ENCODE measurements around the gene AFG3L2.

DNA sequence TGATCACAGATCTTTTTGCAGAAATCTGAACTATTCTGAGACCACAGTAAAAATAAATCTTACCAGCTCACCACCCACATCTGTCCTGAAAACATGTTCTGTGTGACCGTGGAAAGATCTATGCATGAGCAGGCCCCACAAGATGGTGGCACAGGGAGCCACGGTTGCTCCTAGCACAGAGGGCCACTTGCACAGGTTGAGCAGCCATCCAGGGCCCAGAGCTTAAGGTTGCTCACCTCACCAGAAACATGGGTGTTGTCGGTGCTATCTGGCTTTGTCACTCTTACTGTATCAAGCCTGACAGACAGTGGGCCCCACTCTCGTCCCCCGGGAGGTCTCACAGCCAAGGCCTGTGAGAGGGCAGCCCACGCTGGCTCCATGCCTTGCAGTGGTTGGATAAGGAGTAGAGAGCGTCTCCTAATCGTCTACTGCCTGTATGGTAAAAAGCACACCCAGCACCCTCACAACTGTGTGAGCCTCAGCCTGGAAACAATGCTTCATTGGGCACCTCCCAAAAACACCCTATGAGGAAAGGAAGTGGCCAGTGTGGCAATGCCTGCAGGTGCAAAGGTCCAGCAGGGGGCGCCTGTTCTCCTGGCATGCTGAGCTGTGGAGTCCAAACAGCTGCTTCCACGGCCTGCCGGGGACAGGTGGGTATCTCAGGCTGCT is 49.4 kb downstream of the AFG3L2 start:
- TF ChIP-seq EZH2 (IDR thresholded peaks at IDR 0.05): no peak
- TF ChIP-seq POLR2AphosphoS5 (IDR thresholded peaks at IDR 0.05; ENCODE audit: borderline replicate concordance, low read depth, low read length): 0 out of 2 replicates have a peak, but pooled peaks have one; percentile 10

All from SK-N-MC (cell line).